Astrocyte (in vitro differentiated cells and primary cell): ENCODE measurements around the gene GSN. TPM values are rescaled to one million over a fixed set of nuclear protein-coding genes. Genes with fewer than 3 reads are reported as not detected.

Experiments used
- DNase-seq: peaks from one replicate; pipeline ENCODE4 v3.0.0-alpha.2; 2010; ENCODE audit warnings: low read depth
- FAIRE-seq: peaks from 2 replicates; lab custom pipeline; 2011; peaks lifted over from hg19 to GRCh38; lab: Jason Lieb, UNC
- H2AFZ ChIP-seq: 2 replicates; pipeline ENCODE4 v1.6.0; 2012; ENCODE audit warnings: low read depth, low read length, inconsistent platforms
- H3K27ac ChIP-seq: 2 replicates; pipeline ENCODE4 v1.5.1; 2011; ENCODE audit warnings: low read depth, low read length, inconsistent platforms
- H3K27me3 ChIP-seq: 2 replicates; pipeline ENCODE4 v1.6.0; 2011; ENCODE audit warnings: low read length, inconsistent platforms; ENCODE audit not compliant: insufficient read depth
- H3K36me3 ChIP-seq: 2 replicates; pipeline ENCODE4 v1.5.1; 2011; ENCODE audit warnings: low read length, inconsistent platforms; ENCODE audit not compliant: insufficient read depth
- H3K4me1 ChIP-seq: 2 replicates; pipeline ENCODE4 v1.5.1; 2011; ENCODE audit warnings: low read length, inconsistent platforms; ENCODE audit not compliant: insufficient read depth
- H3K4me2 ChIP-seq: 2 replicates; pipeline ENCODE4 v1.6.0; 2012; ENCODE audit warnings: low read length, inconsistent platforms
- H3K4me3 ChIP-seq: 2 replicates; pipeline ENCODE4 v1.5.1; 2011; ENCODE audit warnings: low read depth, mild to moderate bottlenecking, low read length, inconsistent platforms; ENCODE audit not compliant: insufficient read depth
- H3K79me2 ChIP-seq: 2 replicates; pipeline ENCODE4 v1.6.0; 2012; ENCODE audit warnings: mild to moderate bottlenecking, low read length, inconsistent platforms; ENCODE audit not compliant: insufficient read depth
- H3K9ac ChIP-seq: 2 replicates; pipeline ENCODE4 v1.6.0; 2012; ENCODE audit warnings: mild to moderate bottlenecking, low read length, inconsistent platforms
- H3K9me3 ChIP-seq: 2 replicates; pipeline ENCODE4 v1.5.1; 2012; ENCODE audit warnings: low read depth, mild to moderate bottlenecking, low read length, inconsistent platforms; ENCODE audit not compliant: insufficient read depth
- H4K20me1 ChIP-seq: 2 replicates; pipeline ENCODE4 v1.6.0; 2012; ENCODE audit warnings: low read length, inconsistent platforms; ENCODE audit not compliant: insufficient read depth
- H3K27ac Mint-ChIP-seq: one replicate; pipeline ENCODE4 v1.8.0; 2021; ENCODE audit warnings: mild to moderate bottlenecking, mixed read lengths; ENCODE audit not compliant: unreplicated experiment
- H3K27me3 Mint-ChIP-seq: one replicate; pipeline ENCODE4 v1.8.0; 2021; ENCODE audit warnings: low read depth, mixed read lengths; ENCODE audit not compliant: unreplicated experiment
- H3K36me3 Mint-ChIP-seq: one replicate; pipeline ENCODE4 v1.8.0; 2021; ENCODE audit warnings: low read depth, mixed read lengths; ENCODE audit not compliant: unreplicated experiment
- H3K4me1 Mint-ChIP-seq: one replicate; pipeline ENCODE4 v1.8.0; 2021; ENCODE audit warnings: low read depth, mixed read lengths; ENCODE audit not compliant: unreplicated experiment
- H3K4me3 Mint-ChIP-seq: one replicate; pipeline ENCODE4 v1.8.0; 2021; ENCODE audit warnings: mild to moderate bottlenecking, moderate library complexity, mixed read lengths; ENCODE audit not compliant: unreplicated experiment
- H3K9me3 Mint-ChIP-seq: one replicate; pipeline ENCODE4 v1.8.0; 2021; ENCODE audit warnings: mild to moderate bottlenecking, mixed read lengths; ENCODE audit not compliant: unreplicated experiment
- EZH2 ChIP-seq: IDR thresholded peaks from 2 replicates; pipeline ENCODE4 v1.6.1; 2012; ENCODE audit warnings: mild to moderate bottlenecking, low read length, inconsistent platforms; ENCODE audit not compliant: insufficient read depth
- total RNA-seq: library from RNA; stranded (reverse); gene quantifications from 2 replicates; pipeline ENCODE4 v1.2.1, GENCODE V29; 2021
- TF ChIP-seq, protein P1 (sequence below): IDR thresholded peaks from 2 replicates; pipeline ENCODE4 v1.5.1; 2011; ENCODE audit warnings: low read depth, mild to moderate bottlenecking, inconsistent platforms, low read length, moderate library complexity; ENCODE audit not compliant: insufficient read depth

GSN gene
- total RNA-seq, 1 donor from 2014 or later, result 260 TPM

DNA sequence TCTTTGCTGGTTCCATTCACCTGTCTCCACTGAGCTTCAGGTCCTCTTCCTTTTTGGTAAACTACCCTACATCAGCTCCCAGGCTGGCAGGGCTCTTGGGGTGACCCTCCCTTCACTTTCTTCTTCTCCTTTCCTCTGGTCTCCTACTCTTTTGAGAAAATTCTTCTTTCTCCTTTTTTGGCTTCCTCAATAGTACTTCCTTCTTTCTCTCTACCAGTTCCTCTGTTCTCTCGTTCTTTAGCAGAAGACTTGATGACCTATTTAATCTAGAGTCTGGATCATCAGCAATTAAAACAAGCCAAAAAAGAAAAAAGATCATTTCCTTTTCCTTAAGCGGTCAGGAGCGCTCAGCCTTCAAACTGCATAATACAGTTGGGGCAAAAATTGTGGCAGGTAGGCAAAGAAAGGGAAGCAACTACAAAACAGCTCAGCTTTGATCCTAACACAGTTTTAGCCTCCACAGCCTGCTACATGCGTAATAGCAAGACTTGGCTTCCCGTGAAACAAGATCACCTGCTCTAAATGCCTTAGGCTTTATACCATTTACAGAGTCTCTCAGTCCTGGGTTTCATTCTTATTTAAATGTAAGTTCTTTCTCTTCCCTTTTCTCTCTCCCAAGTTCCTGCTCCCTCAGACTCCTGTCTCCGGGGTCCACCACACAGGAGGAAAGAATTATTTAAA is 14.0 kb upstream of the GSN start:
- Histone ChIP-seq H3K36me3 (no peaks in the 10 kb centered on the region), H3K27me3 (no peaks in the 10 kb centered on the region)
- no peak overlapping the region for H3K4me3 Mint-ChIP-seq

DNA sequence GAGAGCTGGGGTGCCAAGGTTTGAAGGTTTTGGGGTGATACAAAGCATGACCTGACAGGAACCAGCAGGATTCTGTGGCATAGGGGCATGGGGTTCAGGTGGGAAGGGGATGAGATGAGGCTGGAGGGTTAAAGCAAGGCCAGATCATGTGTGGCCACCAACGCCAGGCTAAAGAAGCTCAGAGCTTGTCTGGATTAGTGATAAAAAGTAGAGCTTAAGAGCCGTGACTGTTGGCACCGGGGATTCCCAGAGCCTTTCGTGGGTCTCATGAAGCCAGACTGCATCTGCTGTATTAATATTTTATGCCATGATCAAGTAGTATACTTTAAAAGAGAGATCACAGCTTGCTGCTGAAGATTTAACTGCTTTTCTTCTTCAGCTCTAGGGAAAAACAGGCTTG is 8.5 kb upstream of the GSN start:
- H3K4me2 ChIP-seq, result no peak overlapping the region
- FAIRE-seq (no peak), DNase-seq (no peak)
- Mint-ChIP-seq H3K4me3 (no peak overlapping the region), H3K36me3 (no peaks in the 10 kb centered on the region), H3K4me1 (peaks cover 28% of the 10 kb centered on the region), H3K27me3 (peaks cover under 1% of the 10 kb centered on the region), H3K27ac (no peak overlapping the region), H3K9me3 (no peaks in the 10 kb centered on the region)
- H3K27me3 ChIP-seq, result no peaks in the 10 kb centered on the region
- H2AFZ ChIP-seq, result no peak overlapping the region
- H3K9me3 ChIP-seq, result no peaks in the 10 kb centered on the region
- no peaks in the 10 kb centered on the region for H4K20me1 ChIP-seq
- H3K4me3 ChIP-seq, result no peak overlapping the region
- H3K79me2 ChIP-seq, result no peaks in the 10 kb centered on the region
- H3K4me1 ChIP-seq, result peaks cover 10% of the 10 kb centered on the region
- no peak overlapping the region for H3K27ac ChIP-seq
- TF ChIP-seq, protein P1, sequence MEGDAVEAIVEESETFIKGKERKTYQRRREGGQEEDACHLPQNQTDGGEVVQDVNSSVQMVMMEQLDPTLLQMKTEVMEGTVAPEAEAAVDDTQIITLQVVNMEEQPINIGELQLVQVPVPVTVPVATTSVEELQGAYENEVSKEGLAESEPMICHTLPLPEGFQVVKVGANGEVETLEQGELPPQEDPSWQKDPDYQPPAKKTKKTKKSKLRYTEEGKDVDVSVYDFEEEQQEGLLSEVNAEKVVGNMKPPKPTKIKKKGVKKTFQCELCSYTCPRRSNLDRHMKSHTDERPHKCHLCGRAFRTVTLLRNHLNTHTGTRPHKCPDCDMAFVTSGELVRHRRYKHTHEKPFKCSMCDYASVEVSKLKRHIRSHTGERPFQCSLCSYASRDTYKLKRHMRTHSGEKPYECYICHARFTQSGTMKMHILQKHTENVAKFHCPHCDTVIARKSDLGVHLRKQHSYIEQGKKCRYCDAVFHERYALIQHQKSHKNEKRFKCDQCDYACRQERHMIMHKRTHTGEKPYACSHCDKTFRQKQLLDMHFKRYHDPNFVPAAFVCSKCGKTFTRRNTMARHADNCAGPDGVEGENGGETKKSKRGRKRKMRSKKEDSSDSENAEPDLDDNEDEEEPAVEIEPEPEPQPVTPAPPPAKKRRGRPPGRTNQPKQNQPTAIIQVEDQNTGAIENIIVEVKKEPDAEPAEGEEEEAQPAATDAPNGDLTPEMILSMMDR, result no peak
- no peak for TF ChIP-seq EZH2
- H3K36me3 ChIP-seq, result no peaks in the 10 kb centered on the region
- H3K9ac ChIP-seq, result no peak overlapping the region

More for the DNA sequence above, 14.0 kb upstream of the GSN start:
- peaks cover 3% of the 10 kb centered on the region for H3K4me1 Mint-ChIP-seq
- Histone ChIP-seq H3K4me2 (no peak overlapping the region), H3K79me2 (no peaks in the 10 kb centered on the region), H4K20me1 (no peaks in the 10 kb centered on the region), H3K9ac (no peak overlapping the region), H3K4me3 (no peak overlapping the region), H2AFZ (no peak overlapping the region), H3K4me1 (no peaks in the 10 kb centered on the region), H3K9me3 (peaks cover 7% of the 10 kb centered on the region), H3K27ac (no peak overlapping the region)
- peaks cover 3% of the 10 kb centered on the region for H3K9me3 Mint-ChIP-seq
- DNase-seq, result no peak
- H3K36me3 Mint-ChIP-seq, result peaks cover 3% of the 10 kb centered on the region
- no peak overlapping the region for H3K27ac Mint-ChIP-seq
- FAIRE-seq, result no peak
- peaks cover 7% of the 10 kb centered on the region for H3K27me3 Mint-ChIP-seq
- TF ChIP-seq, protein P1, result no peak
- no peak for TF ChIP-seq EZH2

DNA sequence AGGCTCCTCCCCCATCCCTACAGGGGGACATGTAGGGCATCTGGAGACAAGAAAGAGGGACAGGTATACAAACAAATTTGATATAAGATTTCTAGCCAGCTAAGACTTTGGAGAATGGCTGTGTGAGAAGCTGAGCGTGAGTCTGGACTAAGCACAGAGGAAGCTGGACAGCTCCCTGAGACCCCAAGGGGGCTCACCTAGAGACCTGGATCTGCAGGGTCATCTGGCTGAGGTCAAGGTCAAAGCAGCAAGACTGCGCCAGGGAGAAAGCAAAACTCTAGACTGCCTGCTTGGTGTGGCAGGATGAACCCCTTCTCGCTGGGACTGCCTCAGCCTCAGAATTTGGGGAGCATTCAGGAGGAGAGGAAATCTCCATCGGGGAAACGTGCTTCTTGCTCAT is 8.0 kb upstream of the GSN start:
- Histone ChIP-seq H3K9ac (no peak overlapping the region), H2AFZ (no peak overlapping the region), H3K27ac (no peak overlapping the region), H3K79me2 (no peaks in the 10 kb centered on the region), H3K4me2 (no peak overlapping the region), H4K20me1 (no peaks in the 10 kb centered on the region), H3K4me1 (peaks cover 10% of the 10 kb centered on the region), H3K27me3 (no peaks in the 10 kb centered on the region), H3K9me3 (no peaks in the 10 kb centered on the region), H3K4me3 (no peak overlapping the region), H3K36me3 (no peaks in the 10 kb centered on the region)
- FAIRE-seq (no peak), DNase-seq (no peak)
- Mint-ChIP-seq H3K36me3 (no peaks in the 10 kb centered on the region), H3K27me3 (peaks cover 4% of the 10 kb centered on the region), H3K4me1 (peaks cover 28% of the 10 kb centered on the region), H3K27ac (no peak overlapping the region), H3K9me3 (no peaks in the 10 kb centered on the region), H3K4me3 (no peak overlapping the region)
- TF ChIP-seq, protein P1, result no peak
- TF ChIP-seq EZH2, result no peak
